GM12872 (cell line): ENCODE data around the gene FAAP100.

Experiments
- TF ChIP-seq, protein P1 (sequence below): IDR thresholded peaks from 3 replicates; pipeline ENCODE4 v1.5.1; 2011; ENCODE audit warnings: low read depth, mild to moderate bottlenecking, low read length, moderate library complexity; ENCODE audit not compliant: insufficient read depth

The FAAP100 gene

DNA sequence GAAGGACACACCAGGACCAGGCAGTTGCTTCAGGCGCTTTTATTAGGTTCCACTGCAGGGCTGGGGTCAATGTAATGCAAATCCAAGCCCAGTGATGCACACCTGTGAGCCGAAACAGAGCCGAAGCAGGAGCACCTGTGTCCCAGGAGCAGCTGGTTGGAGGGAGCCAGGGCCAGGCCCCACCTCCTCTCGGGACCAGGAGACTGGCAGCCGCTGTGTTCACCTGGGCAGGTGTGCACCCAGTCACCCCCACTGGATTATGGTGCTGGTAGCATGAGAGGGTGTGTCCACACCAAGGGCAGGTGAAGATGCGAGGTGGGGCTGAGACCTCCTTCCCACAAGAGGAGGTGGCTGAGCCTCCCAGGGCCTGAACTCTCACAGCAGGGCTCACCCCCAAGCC, 4.7 kb upstream of the FAAP100 start:
- TF ChIP-seq, protein P1, sequence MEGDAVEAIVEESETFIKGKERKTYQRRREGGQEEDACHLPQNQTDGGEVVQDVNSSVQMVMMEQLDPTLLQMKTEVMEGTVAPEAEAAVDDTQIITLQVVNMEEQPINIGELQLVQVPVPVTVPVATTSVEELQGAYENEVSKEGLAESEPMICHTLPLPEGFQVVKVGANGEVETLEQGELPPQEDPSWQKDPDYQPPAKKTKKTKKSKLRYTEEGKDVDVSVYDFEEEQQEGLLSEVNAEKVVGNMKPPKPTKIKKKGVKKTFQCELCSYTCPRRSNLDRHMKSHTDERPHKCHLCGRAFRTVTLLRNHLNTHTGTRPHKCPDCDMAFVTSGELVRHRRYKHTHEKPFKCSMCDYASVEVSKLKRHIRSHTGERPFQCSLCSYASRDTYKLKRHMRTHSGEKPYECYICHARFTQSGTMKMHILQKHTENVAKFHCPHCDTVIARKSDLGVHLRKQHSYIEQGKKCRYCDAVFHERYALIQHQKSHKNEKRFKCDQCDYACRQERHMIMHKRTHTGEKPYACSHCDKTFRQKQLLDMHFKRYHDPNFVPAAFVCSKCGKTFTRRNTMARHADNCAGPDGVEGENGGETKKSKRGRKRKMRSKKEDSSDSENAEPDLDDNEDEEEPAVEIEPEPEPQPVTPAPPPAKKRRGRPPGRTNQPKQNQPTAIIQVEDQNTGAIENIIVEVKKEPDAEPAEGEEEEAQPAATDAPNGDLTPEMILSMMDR, result no peak

DNA sequence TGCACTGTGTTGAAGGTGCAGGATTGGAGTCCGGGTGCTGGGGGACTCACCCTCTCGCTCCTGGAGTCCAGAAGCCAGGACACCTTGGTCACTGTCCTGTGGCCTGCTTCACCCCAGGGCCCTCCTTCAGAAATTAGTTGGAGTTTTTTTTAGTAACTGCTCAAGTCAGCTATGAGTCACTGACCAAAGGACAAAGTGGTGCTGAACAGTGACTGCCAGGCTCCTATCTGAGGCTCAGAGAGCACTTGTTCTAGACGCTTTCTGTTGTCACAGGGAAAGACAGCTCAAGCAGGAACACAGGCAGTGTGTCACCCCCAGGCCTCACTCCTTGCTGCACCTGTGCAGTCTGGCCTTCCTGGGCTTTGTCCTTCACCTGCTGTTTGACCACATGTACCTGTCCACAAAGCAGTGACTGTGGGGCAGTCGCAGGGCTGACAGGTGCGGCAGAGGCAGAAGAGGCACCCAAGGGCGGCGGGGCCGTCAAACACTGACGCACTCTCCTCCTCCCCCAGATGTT, 4.1 kb upstream of the FAAP100 start:
- TF ChIP-seq, protein P1, result no peak

DNA sequence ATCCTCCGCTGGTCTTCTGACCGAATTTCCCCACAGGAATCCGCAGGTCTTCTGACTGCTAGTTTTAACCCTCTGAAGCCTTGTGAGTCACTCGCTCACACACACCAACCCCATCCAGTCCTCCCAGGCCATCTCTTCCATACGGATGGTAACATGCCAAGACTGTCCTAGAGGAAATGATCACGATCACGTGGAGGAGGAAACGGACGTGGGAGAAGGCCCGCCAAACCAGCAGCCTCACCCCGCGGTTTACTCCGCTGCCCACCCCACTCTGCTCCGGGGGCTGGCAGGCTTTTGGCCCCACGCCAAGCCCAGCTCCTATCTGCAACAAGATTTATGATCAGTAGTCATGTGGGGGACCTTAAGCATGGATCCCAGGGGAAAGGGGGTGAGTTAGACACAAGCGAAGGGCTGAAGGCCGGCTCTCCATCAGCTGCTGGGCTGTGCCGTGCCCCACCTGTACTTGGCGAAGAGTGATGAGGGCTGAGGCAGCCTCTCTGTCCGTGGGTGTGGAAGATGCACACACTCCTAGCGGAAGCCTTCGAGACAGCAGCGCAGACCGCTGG, 1.5 kb upstream of the FAAP100 start:
- TF ChIP-seq, protein P1, result no peak

DNA sequence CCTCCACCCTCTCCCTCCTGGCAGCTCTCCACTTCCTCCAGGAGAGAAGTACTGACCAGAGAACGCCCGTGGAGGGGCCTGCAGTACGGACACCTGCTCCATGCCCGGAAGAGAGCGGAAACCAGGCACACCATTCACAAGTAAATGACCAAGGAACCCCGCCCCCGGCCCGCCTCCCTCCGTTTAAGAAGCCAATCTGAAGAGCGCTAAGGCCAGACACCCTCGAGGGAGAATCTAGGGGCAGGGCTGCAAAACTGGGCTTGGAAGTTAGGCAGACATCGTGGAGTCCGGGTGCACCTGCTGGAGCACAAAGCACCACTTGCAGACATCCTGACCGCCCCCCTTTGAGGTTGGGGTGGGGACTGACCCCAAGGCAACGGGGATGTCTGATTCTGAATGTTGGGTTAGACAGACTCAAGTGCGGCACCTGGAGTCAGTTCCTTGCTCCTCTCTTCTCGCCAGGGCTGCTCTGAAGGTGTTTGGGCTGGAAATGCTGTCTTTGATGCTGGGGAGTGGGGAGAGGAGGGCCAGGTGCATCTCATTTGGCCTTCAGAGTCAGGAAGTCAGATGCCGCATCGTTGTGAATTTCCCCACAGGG, 964 bp upstream of the FAAP100 start:
- TF ChIP-seq, protein P1, result peak; percentile 30; the same call in 2 of the 3 replicates

DNA sequence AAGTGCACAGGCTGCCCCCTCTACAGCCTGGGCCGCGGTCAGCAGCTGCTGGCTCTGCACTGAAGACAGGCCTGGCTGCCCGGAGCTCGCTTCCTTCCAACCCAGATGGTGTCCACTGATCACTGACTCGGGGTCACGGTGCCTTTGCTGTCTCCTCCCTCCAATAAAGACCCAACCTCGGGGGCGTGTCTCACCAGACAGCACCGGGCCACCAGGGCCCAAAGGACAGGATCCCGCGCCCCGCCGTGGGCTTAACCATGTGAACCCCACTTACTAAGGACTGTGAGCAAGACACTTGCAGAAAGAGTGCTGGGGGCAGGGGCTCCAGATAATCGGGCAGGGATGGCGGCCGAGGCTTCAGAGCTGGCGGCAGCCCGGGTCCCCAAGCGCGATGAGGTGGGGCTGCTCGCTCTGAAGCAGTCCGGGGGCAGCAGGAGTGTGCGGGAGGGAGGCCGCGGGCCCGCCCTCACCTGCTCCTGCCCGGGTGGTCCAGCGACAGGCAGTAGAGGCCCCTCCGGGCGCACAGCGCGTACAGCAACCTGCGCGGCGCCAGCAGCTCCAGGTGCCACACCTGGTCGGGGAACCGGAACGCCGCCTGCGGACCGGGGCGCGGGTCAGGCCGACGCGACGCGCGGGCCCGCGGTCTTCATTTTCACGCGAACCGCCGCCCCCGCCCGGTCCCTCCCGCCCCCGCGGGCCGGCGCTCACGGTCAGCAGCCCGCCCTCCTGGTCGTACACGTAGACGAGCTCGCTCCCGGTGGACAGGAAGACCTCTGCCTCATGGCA, 502 bp downstream of the FAAP100 start:
- TF ChIP-seq, protein P1, result no peak

DNA sequence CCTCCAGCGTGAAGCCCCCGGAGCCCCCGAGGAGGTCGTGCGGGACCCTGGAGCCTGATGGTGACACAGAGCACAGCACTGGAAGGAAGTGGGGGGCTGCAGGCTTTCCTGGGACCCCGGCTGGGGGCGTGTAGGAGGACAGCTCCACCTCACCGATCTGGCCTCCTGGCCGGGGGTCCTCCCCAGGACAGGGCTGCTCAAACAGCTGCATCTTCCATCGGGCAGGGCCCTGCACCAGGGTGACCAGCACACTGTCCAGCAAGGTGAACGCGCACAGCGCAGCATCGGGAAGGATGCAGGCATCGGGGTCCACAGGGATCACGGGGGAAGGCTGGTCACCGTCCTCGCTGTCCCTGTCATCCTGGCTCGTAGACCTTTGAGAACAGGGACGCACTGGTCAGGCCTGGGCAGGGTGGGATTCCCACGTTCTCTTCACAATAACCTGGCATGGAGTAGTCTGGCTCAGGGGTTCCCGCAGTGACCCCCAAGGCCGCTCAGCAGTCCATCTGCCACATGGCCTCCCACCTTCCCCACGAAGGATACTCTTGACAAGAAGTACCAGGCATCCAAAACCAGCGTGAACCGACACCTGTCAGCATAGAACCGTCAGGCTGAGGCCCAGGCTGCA, 1.2 kb downstream of the FAAP100 start:
- TF ChIP-seq, protein P1, result no peak

DNA sequence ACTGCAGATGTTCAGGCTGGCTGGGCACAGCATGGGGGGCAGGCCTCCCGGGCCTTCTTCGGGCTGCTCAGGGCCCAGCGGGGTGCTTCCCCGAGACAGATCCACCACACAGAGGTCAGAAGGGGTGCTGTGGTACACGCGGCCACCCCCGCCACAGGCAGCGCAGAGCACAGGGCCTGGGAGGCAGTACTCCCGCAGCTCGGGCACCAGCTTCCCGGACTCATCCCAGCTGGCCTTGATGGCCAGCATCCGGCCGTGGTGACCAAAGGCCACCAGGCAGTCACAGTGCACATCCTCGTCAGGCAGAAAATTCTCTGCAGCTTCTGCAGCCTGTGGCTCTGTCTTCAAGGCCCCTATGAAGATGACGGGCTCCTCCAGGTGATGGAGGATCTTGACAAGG, 1.9 kb downstream of the FAAP100 start:
- TF ChIP-seq, protein P1, result no peak
